Body of pancreas (tissue), 4 donors: ENCODE data around the gene NPW. TPM values are rescaled to one million over a fixed set of nuclear protein-coding genes. Genes with fewer than 3 reads are reported as not detected.

Source experiments
- ATAC-seq: fragments of 150-250 bp; one replicate; pipeline ENCODE4 v1.9.1; 2016
- DNase-seq, 4 donors: peaks; one replicate each; pipeline ENCODE4 v3.0.0-alpha.2; 2019
- H3K27ac ChIP-seq, 4 donors: fragments of 200-600 bp; sonication (generic); 1 replicate in 3 of 4; 2 replicates in 1 of 4; pipeline versions ENCODE4 v1.5.1 to v1.6.1; 2016 to 2019; ENCODE audit warnings: mild to moderate bottlenecking in 1 of 4, mixed read lengths in 1 of 4, moderate library complexity in 1 of 4
- H3K27me3 ChIP-seq, 2 donors: fragments of 200-600 bp; sonication (generic); one replicate each; pipeline ENCODE4 v1.6.0; 2016; ENCODE audit warnings: mild to moderate bottlenecking in 1 of 2
- H3K36me3 ChIP-seq, 2 donors: fragments of 200-600 bp; sonication (generic); replicated peaks in 1 of 2; 2 replicates each; pipeline ENCODE4 v1.5.1; 2016; ENCODE audit warnings: low read depth in 2 of 2; ENCODE audit not compliant: insufficient read depth in 1 of 2
- H3K4me1 ChIP-seq: fragments of 200-600 bp; sonication (generic); one replicate; pipeline ENCODE4 v1.6.0; 2016
- H3K4me3 ChIP-seq, 2 donors: fragments of 200-600 bp; sonication (generic); 1 replicate in 1 of 2; 2 replicates in 1 of 2; pipeline ENCODE4 v1.5.1; 2016 to 2019
- H3K9me3 ChIP-seq, 3 donors: fragments of 200-600 bp; sonication (generic); 1 replicate in 2 of 3; 2 replicates in 1 of 3; pipeline ENCODE4 v1.5.1; 2016
- POLR2A ChIP-seq, 3 donors: fragments of 450-650 bp; IDR thresholded peaks; one replicate each; pipeline ENCODE4 v1.6.1; 2016; ENCODE audit warnings: antibody characterized with exemption in 3 of 3, mild to moderate bottlenecking in 2 of 3
- WGBS, 2 donors: methylation state at CpG; one replicate each; pipeline ENCODE4 v1.1.5; 2017; 5-methylcytosine and 5-hydroxymethylcytosine counted together
- intact Hi-C: fragments of 100-400 bp; cut with DNase I; formaldehyde crosslinking; loops from one replicate; pipeline ENCODE4 v1.15.1; 2023
- total RNA-seq, 2 donors: library from RNA; depleted of rRNA; stranded (reverse); fragments of >200 nt; gene quantifications; one replicate each; pipeline ENCODE4 v1.1.0, GENCODE V29; 2016
- TF ChIP-seq, protein P1 (sequence below), 7 experiments: fragments of 450-650 bp in 4 of 7; fragments of 200-600 bp in 3 of 7; sonication (generic) in 3 of 7; IDR thresholded peaks; one replicate each; pipeline ENCODE4 v1.5.1; 2016 to 2019; ENCODE audit warnings: antibody characterized with exemption in 7 of 7

Gene NPW
- total RNA-seq, 2 donors from 2014 or later = not detected

GRCh38 chr16:2048116-2048543 lies 28.5 kb downstream of the NPW start:
- no peaks in the 10 kb centered on the region for H3K27me3 ChIP-seq
- H3K27ac ChIP-seq = peak overlapping the region; percentile 45 to 65 (median 56)
- peaks cover 18% of the 10 kb centered on the region for H3K4me1 ChIP-seq
- H3K36me3 ChIP-seq = no peaks in the 10 kb centered on the region
- no peak for ATAC-seq
- 0 to 1% methylated on average over 3 to 30 of the region's 30 CpGs for WGBS, 2 donors
- DNase-seq = no peak
- peak overlapping the region; percentile 66 to 67 for H3K4me3 ChIP-seq
- no peaks in the 10 kb centered on the region for H3K9me3 ChIP-seq
- no peak for TF ChIP-seq POLR2A (IDR thresholded peaks at IDR 0.05)
- TF ChIP-seq, protein P1, sequence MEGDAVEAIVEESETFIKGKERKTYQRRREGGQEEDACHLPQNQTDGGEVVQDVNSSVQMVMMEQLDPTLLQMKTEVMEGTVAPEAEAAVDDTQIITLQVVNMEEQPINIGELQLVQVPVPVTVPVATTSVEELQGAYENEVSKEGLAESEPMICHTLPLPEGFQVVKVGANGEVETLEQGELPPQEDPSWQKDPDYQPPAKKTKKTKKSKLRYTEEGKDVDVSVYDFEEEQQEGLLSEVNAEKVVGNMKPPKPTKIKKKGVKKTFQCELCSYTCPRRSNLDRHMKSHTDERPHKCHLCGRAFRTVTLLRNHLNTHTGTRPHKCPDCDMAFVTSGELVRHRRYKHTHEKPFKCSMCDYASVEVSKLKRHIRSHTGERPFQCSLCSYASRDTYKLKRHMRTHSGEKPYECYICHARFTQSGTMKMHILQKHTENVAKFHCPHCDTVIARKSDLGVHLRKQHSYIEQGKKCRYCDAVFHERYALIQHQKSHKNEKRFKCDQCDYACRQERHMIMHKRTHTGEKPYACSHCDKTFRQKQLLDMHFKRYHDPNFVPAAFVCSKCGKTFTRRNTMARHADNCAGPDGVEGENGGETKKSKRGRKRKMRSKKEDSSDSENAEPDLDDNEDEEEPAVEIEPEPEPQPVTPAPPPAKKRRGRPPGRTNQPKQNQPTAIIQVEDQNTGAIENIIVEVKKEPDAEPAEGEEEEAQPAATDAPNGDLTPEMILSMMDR (IDR thresholded peaks at IDR 0.05) = no peak
- intact Hi-C loops = no loop called here

DNA sequence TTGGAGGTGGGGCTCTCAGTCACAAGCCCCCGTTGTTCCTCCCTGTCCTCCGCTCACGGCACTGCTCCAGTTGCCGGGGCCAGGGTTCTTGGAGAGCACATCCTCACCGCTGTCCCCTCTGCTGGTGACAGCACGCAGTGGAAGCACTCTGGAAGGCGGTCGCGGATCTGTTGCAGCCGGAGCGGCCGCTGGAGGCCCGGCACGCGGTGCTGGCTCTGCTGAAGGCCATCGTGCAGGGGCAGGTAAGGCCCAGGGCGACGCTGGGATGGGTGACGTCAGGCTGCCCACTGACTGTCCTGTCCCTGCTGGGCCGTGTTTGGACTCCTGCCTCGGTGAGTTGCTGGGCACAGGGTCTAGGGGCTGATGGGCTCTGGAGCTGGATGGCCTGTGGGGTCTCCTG lies 33.6 kb downstream of the NPW start:
- Histone ChIP-seq H3K27ac (no peak overlapping the region), H3K4me1 (peaks cover 17% of the 10 kb centered on the region), H3K4me3 (no peak overlapping the region), H3K36me3 (no peaks in the 10 kb centered on the region), H3K9me3 (no peaks in the 10 kb centered on the region), H3K27me3 (no peaks in the 10 kb centered on the region)
- 94 to 97% methylated on average over 7 to 21 of the region's 21 CpGs for WGBS, 2 donors
- TF ChIP-seq POLR2A (IDR thresholded peaks at IDR 0.05) = no peak
- TF ChIP-seq, protein P1 (IDR thresholded peaks at IDR 0.05) = no peak
- DNase-seq (no peak), ATAC-seq (no peak)
- intact Hi-C loops = no loop called here

GRCh38 chr16:2053897-2054296 lies 34.3 kb downstream of the NPW start:
- no peak for DNase-seq
- peaks cover 0 to 2% of the 10 kb centered on the region in 2 donors for H3K36me3 ChIP-seq
- peaks cover 11% of the 10 kb centered on the region for H3K4me1 ChIP-seq

GRCh38 chr16:2054543-2055245 lies 35.1 kb downstream of the NPW start:
- H3K4me1 ChIP-seq = peaks cover 8% of the 10 kb centered on the region
- intact Hi-C loops = no loop called here
- WGBS, 2 donors = 59 to 74% methylated on average over 3 to 29 of the region's 29 CpGs
- H3K9me3 ChIP-seq = no peaks in the 10 kb centered on the region
- DNase-seq (peak; percentile 56 to 89 (median 83)), ATAC-seq (peak; percentile 73)
- peak overlapping the region in 3 of 4 donors; percentile 64 to 72 (median 69) for H3K27ac ChIP-seq
- TF ChIP-seq, protein P1 (IDR thresholded peaks at IDR 0.05) = no peak
- TF ChIP-seq POLR2A (IDR thresholded peaks at IDR 0.05) = no peak
- no peak overlapping the region for H3K4me3 ChIP-seq
- no peaks in the 10 kb centered on the region for H3K27me3 ChIP-seq
- peaks cover 0 to 2% of the 10 kb centered on the region in 2 donors for H3K36me3 ChIP-seq

More at GRCh38 chr16:2053897-2054296, 34.3 kb downstream of the NPW start:
- Histone ChIP-seq H3K4me3 (no peak overlapping the region), H3K27ac (no peak overlapping the region), H3K27me3 (no peaks in the 10 kb centered on the region), H3K9me3 (no peaks in the 10 kb centered on the region)
- no peak for TF ChIP-seq POLR2A (IDR thresholded peaks at IDR 0.05)
- TF ChIP-seq, protein P1 (IDR thresholded peaks at IDR 0.05) = no peak
- 89 to 99% methylated on average over 15 to 16 of the region's 17 CpGs for WGBS, 2 donors
- ATAC-seq = no peak
- intact Hi-C loops = no loop called here

DNA sequence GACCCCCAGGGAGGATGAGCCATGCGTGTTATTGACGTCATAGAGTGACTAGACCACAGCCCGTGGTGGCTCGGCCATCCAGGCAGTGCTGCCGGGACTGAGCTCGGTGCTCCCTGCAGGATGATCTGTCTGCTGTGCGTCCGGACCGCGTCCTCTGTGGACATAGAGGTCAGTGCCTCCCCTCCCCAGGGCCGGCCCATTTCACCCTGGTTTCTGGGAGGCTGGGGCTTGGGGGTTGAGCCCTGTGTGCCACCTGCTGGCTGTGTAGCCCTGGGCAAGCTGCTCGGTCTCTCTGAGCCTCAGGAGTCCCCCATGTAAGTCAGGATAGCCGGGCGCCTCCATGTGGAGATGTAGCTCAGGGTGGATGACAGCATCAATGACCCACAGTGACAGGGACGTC lies 36.5 kb downstream of the NPW start:
- peaks cover 8% of the 10 kb centered on the region for H3K4me1 ChIP-seq
- intact Hi-C loops = no loop called here
- TF ChIP-seq, protein P1 (IDR thresholded peaks at IDR 0.05) = no peak
- no peak for TF ChIP-seq POLR2A (IDR thresholded peaks at IDR 0.05)
- H3K27me3 ChIP-seq = no peaks in the 10 kb centered on the region
- ATAC-seq = no peak
- peaks cover 0 to 2% of the 10 kb centered on the region in 2 donors for H3K36me3 ChIP-seq
- no peak for DNase-seq
- no peaks in the 10 kb centered on the region for H3K9me3 ChIP-seq
- WGBS, 2 donors = 82% methylated on average over 13 of the region's 15 CpGs; no CpG with 5 or more reads in 1 of the 2 donors
- H3K4me3 ChIP-seq = no peak overlapping the region
- H3K27ac ChIP-seq = no peak overlapping the region
